Measurements from ENCODE around the gene HOXC13. TPM values are rescaled to one million over a fixed set of nuclear protein-coding genes. Genes with fewer than 3 reads are reported as not detected.
A peak's percentile ranks its signal among the peaks of the same experiment; 100 is the strongest.

HOXC13 gene
- total RNA-seq, 1 experiment from 2014 or later = 93.5 TPM

GRCh38 chr12:53976172-53976822 lies 37.7 kb downstream of the HOXC13 start:
- DNase-seq (ENCODE audit: low read depth, low spot score) = no peak
- BruUV-seq (replicated peaks) = no TSS peak
- H3K4me1 ChIP-seq (ENCODE audit: control insufficient read depth, insufficient read depth, low read length) = peaks cover 68% of the 10 kb centered on the region
- ChIA-PET CTCF (interaction anchor here (0.5 to 1.0 kb wide), 3 partner anchors 146 to 227 kb away, joined by 3 to 5 read pairs (median 4); no protein-coding TSS in a partner anchor), POLR2A (interaction anchor here (0.5 to 1.1 kb wide), 4 partner anchors 24 to 311 kb away, joined by 3 to 8 read pairs (median 5); partner anchors contain the start of gene HOXC9)
- peak overlapping the region; percentile 100 for H3K27ac ChIP-seq (ENCODE audit: low read length)
- peak overlapping the region; percentile 77 to 85 for H3K4me3 ChIP-seq (ENCODE audit: low read depth in 2 of 2, low read length in 2 of 2)
- no peaks in the 10 kb centered on the region for H3K36me3 ChIP-seq (ENCODE audit: control insufficient read depth, insufficient read depth, low read length)
- TF ChIP-seq TCF7L2 (IDR thresholded peaks at IDR 0.05; ENCODE audit: low read depth, low read length) = no peak
- TF ChIP-seq SIN3A (IDR thresholded peaks at IDR 0.05; ENCODE audit: borderline replicate concordance, insufficient read depth, low read depth, low read length) = no peak
- TF ChIP-seq POLR2AphosphoS5 (IDR thresholded peaks at IDR 0.05; ENCODE audit: low read depth, low read length) = no peak
- no peaks in the 10 kb centered on the region for H3K27me3 ChIP-seq (ENCODE audit: control insufficient read depth, insufficient read depth, low read length)
- no peak; the same call in 1 of the 2 replicates for ATAC-seq
- intact Hi-C loops (cut with micrococcal nuclease; ENCODE audit: unreplicated experiment) (no loop called here), in situ Hi-C loops (cut with HindIII; ENCODE audit: low pct_unique_long_range_greater_than_20kb, low sequenced_read_pairs) (no loop called here)
- no peaks in the 10 kb centered on the region for H3K9me3 ChIP-seq (ENCODE audit: control insufficient read depth, insufficient read depth, low read depth, low read length)

- no peaks in the 10 kb centered on the region for H3K9me3 ChIP-seq (ENCODE audit: control insufficient read depth, insufficient read depth, low read depth, low read length)
- no peak for ATAC-seq
- peak overlapping the region; percentile 77 to 85; a peak in 3 of 4 replicates for H3K4me3 ChIP-seq (ENCODE audit: low read depth in 2 of 2, low read length in 2 of 2)
- no TSS peak for BruUV-seq (replicated peaks)
- H3K36me3 ChIP-seq (ENCODE audit: control insufficient read depth, insufficient read depth, low read length) = no peaks in the 10 kb centered on the region
- CTCF ChIA-PET = interaction anchor here (0.7 to 1.0 kb wide), 2 partner anchors 147 to 220 kb away, joined by 3 to 5 read pairs; no protein-coding TSS in a partner anchor
- POLR2A ChIA-PET = interaction anchor here (0.6 to 1.1 kb wide), 3 partner anchors 23 to 270 kb away, joined by 4 to 9 read pairs (median 8); partner anchors contain the start of genes HOXC13 and HOXC9
- no peaks in the 10 kb centered on the region for H3K27me3 ChIP-seq (ENCODE audit: control insufficient read depth, insufficient read depth, low read length)
- H3K4me1 ChIP-seq (ENCODE audit: control insufficient read depth, insufficient read depth, low read length) = peaks cover 63% of the 10 kb centered on the region
- DNase-seq (ENCODE audit: low read depth, low spot score) = no peak
- intact Hi-C loops (cut with micrococcal nuclease; ENCODE audit: unreplicated experiment) (no loop called here), in situ Hi-C loops (cut with HindIII; ENCODE audit: low pct_unique_long_range_greater_than_20kb, low sequenced_read_pairs) (no loop called here)
- peak overlapping the region; percentile 100 for H3K27ac ChIP-seq (ENCODE audit: low read length)
- TF ChIP-seq TCF7L2 (IDR thresholded peaks at IDR 0.05; ENCODE audit: low read depth, low read length) (no peak), POLR2AphosphoS5 (IDR thresholded peaks at IDR 0.05; ENCODE audit: low read depth, low read length) (no peak), SIN3A (IDR thresholded peaks at IDR 0.05; ENCODE audit: borderline replicate concordance, insufficient read depth, low read depth, low read length) (no peak)
- TF ChIP-seq, protein P1, sequence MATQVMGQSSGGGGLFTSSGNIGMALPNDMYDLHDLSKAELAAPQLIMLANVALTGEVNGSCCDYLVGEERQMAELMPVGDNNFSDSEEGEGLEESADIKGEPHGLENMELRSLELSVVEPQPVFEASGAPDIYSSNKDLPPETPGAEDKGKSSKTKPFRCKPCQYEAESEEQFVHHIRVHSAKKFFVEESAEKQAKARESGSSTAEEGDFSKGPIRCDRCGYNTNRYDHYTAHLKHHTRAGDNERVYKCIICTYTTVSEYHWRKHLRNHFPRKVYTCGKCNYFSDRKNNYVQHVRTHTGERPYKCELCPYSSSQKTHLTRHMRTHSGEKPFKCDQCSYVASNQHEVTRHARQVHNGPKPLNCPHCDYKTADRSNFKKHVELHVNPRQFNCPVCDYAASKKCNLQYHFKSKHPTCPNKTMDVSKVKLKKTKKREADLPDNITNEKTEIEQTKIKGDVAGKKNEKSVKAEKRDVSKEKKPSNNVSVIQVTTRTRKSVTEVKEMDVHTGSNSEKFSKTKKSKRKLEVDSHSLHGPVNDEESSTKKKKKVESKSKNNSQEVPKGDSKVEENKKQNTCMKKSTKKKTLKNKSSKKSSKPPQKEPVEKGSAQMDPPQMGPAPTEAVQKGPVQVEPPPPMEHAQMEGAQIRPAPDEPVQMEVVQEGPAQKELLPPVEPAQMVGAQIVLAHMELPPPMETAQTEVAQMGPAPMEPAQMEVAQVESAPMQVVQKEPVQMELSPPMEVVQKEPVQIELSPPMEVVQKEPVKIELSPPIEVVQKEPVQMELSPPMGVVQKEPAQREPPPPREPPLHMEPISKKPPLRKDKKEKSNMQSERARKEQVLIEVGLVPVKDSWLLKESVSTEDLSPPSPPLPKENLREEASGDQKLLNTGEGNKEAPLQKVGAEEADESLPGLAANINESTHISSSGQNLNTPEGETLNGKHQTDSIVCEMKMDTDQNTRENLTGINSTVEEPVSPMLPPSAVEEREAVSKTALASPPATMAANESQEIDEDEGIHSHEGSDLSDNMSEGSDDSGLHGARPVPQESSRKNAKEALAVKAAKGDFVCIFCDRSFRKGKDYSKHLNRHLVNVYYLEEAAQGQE (IDR thresholded peaks at IDR 0.05; ENCODE audit: insufficient read depth in 1 of 2, low read depth in 2 of 2, low read length in 1 of 2) = no peak
- TF ChIP-seq, protein P2, sequence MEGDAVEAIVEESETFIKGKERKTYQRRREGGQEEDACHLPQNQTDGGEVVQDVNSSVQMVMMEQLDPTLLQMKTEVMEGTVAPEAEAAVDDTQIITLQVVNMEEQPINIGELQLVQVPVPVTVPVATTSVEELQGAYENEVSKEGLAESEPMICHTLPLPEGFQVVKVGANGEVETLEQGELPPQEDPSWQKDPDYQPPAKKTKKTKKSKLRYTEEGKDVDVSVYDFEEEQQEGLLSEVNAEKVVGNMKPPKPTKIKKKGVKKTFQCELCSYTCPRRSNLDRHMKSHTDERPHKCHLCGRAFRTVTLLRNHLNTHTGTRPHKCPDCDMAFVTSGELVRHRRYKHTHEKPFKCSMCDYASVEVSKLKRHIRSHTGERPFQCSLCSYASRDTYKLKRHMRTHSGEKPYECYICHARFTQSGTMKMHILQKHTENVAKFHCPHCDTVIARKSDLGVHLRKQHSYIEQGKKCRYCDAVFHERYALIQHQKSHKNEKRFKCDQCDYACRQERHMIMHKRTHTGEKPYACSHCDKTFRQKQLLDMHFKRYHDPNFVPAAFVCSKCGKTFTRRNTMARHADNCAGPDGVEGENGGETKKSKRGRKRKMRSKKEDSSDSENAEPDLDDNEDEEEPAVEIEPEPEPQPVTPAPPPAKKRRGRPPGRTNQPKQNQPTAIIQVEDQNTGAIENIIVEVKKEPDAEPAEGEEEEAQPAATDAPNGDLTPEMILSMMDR (IDR thresholded peaks at IDR 0.05) = no peak
These were observed 38.4 kb downstream of the HOXC13 start for GRCh38 chr12:53976823-53977595.

All from Panc1 (cell line).